Epithelial cell of proximal tubule (primary cell): ENCODE results near the gene TIGD6. TPM values are rescaled to one million over a fixed set of nuclear protein-coding genes. Genes with fewer than 3 reads are reported as not detected.

Experiments
- DNase-seq: peaks from one replicate; pipeline ENCODE4 v3.0.0-alpha.2; 2011; ENCODE audit warnings: low read depth
- H3K4me3 ChIP-seq: 2 replicates; pipeline ENCODE4 v1.5.1; 2011; ENCODE audit warnings: low read depth, mild to moderate bottlenecking, low read length
- CTCF ChIP-seq: conservative IDR thresholded peaks from 2 replicates; pipeline ENCODE4 v1.5.1; 2012; ENCODE audit warnings: low read depth, mild to moderate bottlenecking, low read length
- total RNA-seq: library from RNA; depleted of rRNA; stranded (reverse); fragments of >200 nt; gene quantifications from 2 replicates; pipeline ENCODE4 v1.2.3, GENCODE V29; 2015

The TIGD6 gene
- total RNA-seq, 1 donor from 2014 or later, result 0.75 TPM

- no peak overlapping the region for H3K4me3 ChIP-seq
- no peak for DNase-seq
- TF ChIP-seq CTCF, result no peak
These were observed 4.1 kb downstream of the TIGD6 start for GRCh38 chr5:149996205-149996890.

- H3K4me3 ChIP-seq, result no peak overlapping the region
- no peak for TF ChIP-seq CTCF
- DNase-seq, result no peak
These were observed 4.9 kb downstream of the TIGD6 start for GRCh38 chr5:149995385-149996204.

- DNase-seq, result no peak
- no peak for TF ChIP-seq CTCF
These were observed 7.0 kb downstream of the TIGD6 start for GRCh38 chr5:149993471-149993870.

GRCh38 chr5:149990518-149991376 is 9.7 kb downstream of the TIGD6 start:
- H3K4me3 ChIP-seq, result no peak overlapping the region
- no peak for DNase-seq
- TF ChIP-seq CTCF, result peak; percentile 97

More at GRCh38 chr5:149993471-149993870, 7.0 kb downstream of the TIGD6 start:
- H3K4me3 ChIP-seq, result no peak overlapping the region

GRCh38 chr5:149988126-149988525 is 12.3 kb downstream of the TIGD6 start:
- no peak for DNase-seq
- no peak for TF ChIP-seq CTCF
- no peak overlapping the region for H3K4me3 ChIP-seq

GRCh38 chr5:149982505-149982904 is 17.9 kb downstream of the TIGD6 start:
- H3K4me3 ChIP-seq, result no peak overlapping the region
- no peak for TF ChIP-seq CTCF
- DNase-seq, result no peak
